ENCODE measurements around the gene ACCSL. TPM values are rescaled to one million over a fixed set of nuclear protein-coding genes. Genes with fewer than 3 reads are reported as not detected.
A peak's percentile ranks its signal among the peaks of the same experiment; 100 is the strongest.

ACCSL gene
- total RNA-seq, 1 donor from 2014 or later, result not detected

GRCh38 chr11:44067266-44067665 is 19.5 kb downstream of the ACCSL start:
- H3K36me3 ChIP-seq, result no peaks in the 10 kb centered on the region
- intact Hi-C loops (cut with DNase I), result no loop called here
- peak overlapping the region in 1 of 2 donors; percentile 85 for H3K4me3 ChIP-seq
- H3K4me1 ChIP-seq, result peaks cover 19% of the 10 kb centered on the region
- no peaks in the 10 kb centered on the region for H3K27me3 ChIP-seq
- TF ChIP-seq CTCF (IDR thresholded peaks at IDR 0.05) (no peak), POLR2A (IDR thresholded peaks at IDR 0.05) (no peak), POLR2AphosphoS5 (IDR thresholded peaks at IDR 0.05; ENCODE audit: insufficient read depth in 1 of 2, low read depth in 1 of 2) (no peak)
- H3K27ac ChIP-seq, result no peak overlapping the region
- no peak for DNase-seq (ENCODE audit: extremely low spot score in 2 of 2)
- H3K9me3 ChIP-seq, result no peaks in the 10 kb centered on the region

- Histone ChIP-seq H3K36me3 (no peaks in the 10 kb centered on the region), H3K4me1 (peaks cover 19% of the 10 kb centered on the region), H3K27ac (no peak overlapping the region), H3K4me3 (no peak overlapping the region), H3K9me3 (no peaks in the 10 kb centered on the region), H3K27me3 (no peaks in the 10 kb centered on the region)
- TF ChIP-seq POLR2AphosphoS5 (IDR thresholded peaks at IDR 0.05; ENCODE audit: insufficient read depth in 1 of 2, low read depth in 1 of 2) (no peak), POLR2A (IDR thresholded peaks at IDR 0.05) (no peak), CTCF (IDR thresholded peaks at IDR 0.05) (no peak)
- intact Hi-C loops (cut with DNase I), result no loop called here
- no peak for DNase-seq (ENCODE audit: extremely low spot score in 2 of 2)
Measured at GRCh38 chr11:44068180-44068579, 20.4 kb downstream of the ACCSL start.

GRCh38 chr11:44071157-44071556 is 23.4 kb downstream of the ACCSL start:
- H3K27me3 ChIP-seq, result no peaks in the 10 kb centered on the region
- intact Hi-C loops (cut with DNase I), result no loop called here
- no peak overlapping the region for H3K4me3 ChIP-seq
- H3K36me3 ChIP-seq, result peaks cover 0 to 5% of the 10 kb centered on the region in 2 donors
- no peak for DNase-seq (ENCODE audit: extremely low spot score in 2 of 2)
- no peak for TF ChIP-seq CTCF (IDR thresholded peaks at IDR 0.05)
- TF ChIP-seq POLR2A (IDR thresholded peaks at IDR 0.05), result no peak
- TF ChIP-seq POLR2AphosphoS5 (IDR thresholded peaks at IDR 0.05; ENCODE audit: insufficient read depth in 1 of 2, low read depth in 1 of 2), result no peak
- H3K9me3 ChIP-seq, result no peaks in the 10 kb centered on the region
- H3K4me1 ChIP-seq, result peaks cover 19% of the 10 kb centered on the region
- H3K27ac ChIP-seq, result no peak overlapping the region

- TF ChIP-seq POLR2AphosphoS5 (IDR thresholded peaks at IDR 0.05; ENCODE audit: insufficient read depth in 1 of 2, low read depth in 1 of 2) (no peak), POLR2A (IDR thresholded peaks at IDR 0.05) (no peak), CTCF (IDR thresholded peaks at IDR 0.05) (no peak)
- H3K4me3 ChIP-seq, result no peak overlapping the region
- H3K4me1 ChIP-seq, result peaks cover 6% of the 10 kb centered on the region
- no peaks in the 10 kb centered on the region for H3K27me3 ChIP-seq
- intact Hi-C loops (cut with DNase I), result no loop called here
- no peak for DNase-seq (ENCODE audit: extremely low spot score in 2 of 2)
- no peak overlapping the region for H3K27ac ChIP-seq
- H3K36me3 ChIP-seq, result peaks cover 0 to 17% of the 10 kb centered on the region in 2 donors
- H3K9me3 ChIP-seq, result no peaks in the 10 kb centered on the region
Measured at GRCh38 chr11:44072757-44073658, 25.2 kb downstream of the ACCSL start.

GRCh38 chr11:44078794-44079193 is 31.0 kb downstream of the ACCSL start:
- Histone ChIP-seq H3K27ac (no peak overlapping the region), H3K4me1 (no peaks in the 10 kb centered on the region), H3K4me3 (no peak overlapping the region), H3K27me3 (no peaks in the 10 kb centered on the region), H3K36me3 (peaks cover 0 to 22% of the 10 kb centered on the region in 2 donors), H3K9me3 (no peaks in the 10 kb centered on the region)
- TF ChIP-seq POLR2AphosphoS5 (IDR thresholded peaks at IDR 0.05; ENCODE audit: insufficient read depth in 1 of 2, low read depth in 1 of 2) (no peak), CTCF (IDR thresholded peaks at IDR 0.05) (no peak), POLR2A (IDR thresholded peaks at IDR 0.05) (no peak)
- intact Hi-C loops (cut with DNase I), result no loop called here
- peak in 1 of 2 donors; percentile 65 for DNase-seq (ENCODE audit: extremely low spot score in 2 of 2)
